Suppressor macrophage treated with lipopolysaccharide for 1 hour (primary cell): ENCODE data around the gene AOC3.
A peak's percentile ranks its signal among the peaks of the same experiment; 100 is the strongest.
"Not testable (repeated sequence)": the region's sequence is repeated elsewhere in the genome, so short reads cannot be mapped to it uniquely, and the experiment has no call there.

Experiments used
- DNase-seq, 3 donors: peaks; one replicate each; pipeline ENCODE4 v3.0.0-alpha.2; 2020 to 2022

AOC3 gene

DNA sequence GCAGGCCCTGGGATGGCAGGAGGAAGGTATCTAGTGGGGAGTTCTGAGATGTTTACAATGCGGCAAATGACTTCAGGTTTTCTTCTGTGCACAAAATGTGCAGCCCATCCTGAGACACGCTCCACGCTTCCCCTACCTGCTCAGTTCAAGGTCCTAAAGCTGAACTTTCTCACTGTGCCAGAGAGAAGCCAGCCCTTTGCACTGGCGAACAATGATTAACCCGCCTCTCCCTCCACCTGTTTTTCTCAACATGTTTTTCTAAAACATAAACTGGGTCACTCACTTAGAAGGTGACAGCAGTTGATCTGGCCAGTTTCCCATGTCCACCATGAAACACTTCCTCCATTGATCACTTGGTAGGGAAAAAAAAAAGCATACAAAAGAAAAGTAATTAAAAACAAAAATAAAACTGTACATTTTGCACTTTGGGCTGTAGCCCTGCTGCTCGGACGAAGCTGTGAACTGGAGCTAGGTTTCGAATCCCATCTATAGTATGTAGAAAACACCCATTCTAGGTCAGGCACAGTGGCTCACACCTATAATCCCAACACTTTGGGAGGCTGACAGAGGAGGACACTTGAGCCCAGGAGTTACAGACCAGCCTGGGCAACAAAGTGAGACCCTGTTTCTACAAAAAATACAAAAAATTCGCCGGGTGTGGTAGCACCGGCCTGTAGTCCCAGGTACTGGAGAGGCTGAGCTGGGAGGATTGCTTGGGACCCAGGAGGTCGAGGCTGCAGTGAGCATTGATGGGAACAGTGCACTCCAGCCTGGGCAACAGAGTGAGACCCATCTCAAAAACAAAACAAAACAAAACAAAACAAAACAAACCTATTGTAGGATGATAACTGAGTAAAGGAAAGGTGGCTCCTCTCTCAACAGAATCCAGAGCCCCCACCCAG lies 43.5 kb downstream of the AOC3 start:
- DNase-seq = no peak

DNA sequence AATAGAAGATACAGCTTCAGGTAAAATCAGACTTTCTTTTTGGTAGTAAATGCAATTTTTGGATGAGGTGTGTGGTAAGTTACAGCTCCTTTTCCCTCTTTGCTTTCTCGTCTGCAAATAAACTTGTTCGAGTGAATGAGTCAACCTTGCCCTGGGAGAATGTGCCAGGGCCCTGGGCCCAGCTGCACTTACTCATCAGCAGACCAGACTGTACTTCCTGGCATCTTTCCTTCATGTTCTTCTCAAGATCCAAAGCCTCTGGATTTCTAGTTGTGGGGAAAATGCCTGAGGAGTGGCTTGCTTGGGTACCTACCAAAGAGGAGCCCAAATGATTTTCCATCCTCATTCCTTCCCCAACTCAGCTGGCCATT lies 44.2 kb downstream of the AOC3 start:
- peak; percentile 65 to 79 (median 73) for DNase-seq

DNA sequence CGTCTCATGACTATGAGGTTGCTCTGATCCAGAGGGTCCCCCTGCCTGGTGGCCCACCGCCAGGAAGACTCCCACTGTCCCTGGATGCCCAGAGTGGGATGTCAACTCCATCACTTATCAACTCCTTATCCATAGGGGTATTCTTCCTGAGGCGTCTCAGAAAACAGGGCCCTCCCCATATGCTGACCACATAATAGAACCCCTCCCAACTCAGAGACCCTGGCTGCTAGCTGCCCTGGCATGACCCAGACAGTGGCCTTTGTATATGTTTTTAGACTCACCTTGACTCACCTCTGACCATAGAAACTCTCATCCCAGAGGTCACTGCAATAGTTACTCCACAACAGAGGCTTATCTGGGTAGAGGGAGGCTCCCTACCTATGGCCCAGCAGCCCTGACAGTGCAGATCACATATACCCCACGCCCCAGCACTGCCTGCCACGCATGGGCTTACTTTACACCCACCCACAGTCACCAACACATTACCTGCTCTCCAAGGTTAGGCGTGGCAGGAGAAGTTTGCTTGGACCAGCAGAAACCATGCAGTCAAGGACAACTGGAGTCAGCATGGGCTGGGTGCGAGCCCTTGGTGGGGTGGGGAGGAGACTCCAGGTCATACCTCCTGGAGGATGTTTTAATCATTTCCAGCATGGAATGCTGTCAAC lies 47.3 kb downstream of the AOC3 start:
- no peak for DNase-seq

DNA sequence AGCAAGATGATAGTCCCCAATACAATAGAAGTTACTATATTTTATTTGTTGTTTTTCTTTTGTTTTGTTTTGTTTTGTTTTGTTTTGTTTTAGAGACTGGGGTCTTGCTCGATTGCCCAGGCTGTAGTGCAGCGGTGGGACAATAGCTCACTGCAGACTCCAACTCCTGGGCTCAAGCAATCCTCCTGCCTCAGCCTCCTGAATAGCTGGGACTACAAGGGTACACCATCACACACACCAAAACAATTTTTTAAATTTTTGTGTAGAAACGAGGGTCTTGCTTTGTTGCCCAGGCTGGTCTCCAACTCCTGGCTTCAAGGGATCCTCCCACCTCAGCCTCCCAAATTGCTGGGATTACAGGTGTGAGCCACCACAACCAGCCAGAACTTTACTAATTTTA lies 49.0 kb downstream of the AOC3 start:
- not testable (repeated sequence) for DNase-seq

DNA sequence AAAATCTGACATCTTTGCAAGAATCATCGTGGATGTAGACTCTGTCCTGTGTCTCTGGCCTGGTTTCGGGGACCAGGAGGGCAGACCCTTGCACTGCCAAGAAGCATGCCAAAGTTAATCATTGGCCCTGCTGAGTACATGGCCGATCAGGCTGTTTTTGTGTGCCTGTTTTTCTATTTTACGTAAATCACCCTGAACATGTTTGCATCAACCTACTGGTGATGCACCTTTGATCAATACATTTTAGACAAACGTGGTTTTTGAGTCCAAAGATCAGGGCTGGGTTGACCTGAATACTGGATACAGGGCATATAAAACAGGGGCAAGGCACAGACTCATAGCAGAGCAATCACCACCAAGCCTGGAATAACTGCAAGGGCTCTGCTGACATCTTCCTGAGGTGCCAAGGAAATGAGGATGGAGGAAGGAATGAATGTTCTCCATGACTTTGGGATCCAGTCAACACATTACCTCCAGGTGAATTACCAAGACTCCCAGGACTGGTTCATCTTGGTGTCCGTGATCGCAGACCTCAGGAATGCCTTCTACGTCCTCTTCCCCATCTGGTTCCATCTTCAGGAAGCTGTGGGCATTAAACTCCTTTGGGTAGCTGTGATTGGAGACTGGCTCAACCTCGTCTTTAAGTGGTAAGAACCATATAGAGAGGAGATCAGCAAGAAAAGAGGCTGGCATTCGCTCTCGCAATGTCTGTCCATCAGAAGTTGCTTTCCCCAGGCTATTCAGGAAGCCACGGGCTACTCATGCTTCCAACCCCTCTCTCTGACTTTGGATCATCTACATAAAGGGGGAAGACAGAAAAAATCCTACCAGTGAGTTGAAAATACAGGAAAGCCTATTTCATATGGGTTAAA lies 49.7 kb downstream of the AOC3 start, which contains the start of gene G6PC1:
TSS of gene G6PC1 (plus strand) at position 340 of the 872 bp plus-strand sequence. CDS start at position 418, 78 bp downstream.
- DNase-seq = peak in 2 of 3 donors; percentile 20 to 21

DNA sequence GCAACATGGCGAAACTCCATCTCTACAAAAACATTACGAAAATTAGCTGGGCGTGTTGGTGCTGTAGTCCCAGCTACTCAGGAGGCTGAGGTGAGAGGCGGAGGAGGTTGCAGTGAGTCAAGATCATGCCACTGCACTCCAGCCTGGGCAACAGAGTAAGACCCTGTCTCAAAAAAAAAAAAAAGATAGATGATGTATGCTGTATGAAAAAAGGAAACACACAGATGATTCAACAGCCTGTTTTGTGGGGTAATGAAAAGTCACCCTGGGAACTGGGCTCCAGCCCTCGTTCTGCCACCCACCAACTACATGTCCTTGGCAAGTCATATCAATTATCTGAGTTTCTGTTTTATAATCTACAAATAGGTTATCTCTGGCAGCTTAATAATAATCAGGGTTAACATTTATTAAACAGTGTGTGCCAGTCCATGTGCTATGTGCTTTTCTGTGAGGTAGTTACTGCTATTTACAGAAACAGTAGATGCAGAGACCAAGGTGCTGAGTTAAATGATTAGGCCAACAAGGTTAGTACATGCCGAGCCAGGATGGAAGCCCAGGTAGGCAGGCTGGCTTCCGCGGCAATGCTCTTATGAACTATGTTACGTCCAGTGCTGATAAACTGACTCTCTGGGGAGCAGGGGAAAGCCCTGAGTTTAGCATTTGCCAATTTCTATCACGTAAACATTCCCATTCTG lies 50.7 kb downstream of the AOC3 start:
- peak; percentile 69 to 78 (median 76) for DNase-seq

DNA sequence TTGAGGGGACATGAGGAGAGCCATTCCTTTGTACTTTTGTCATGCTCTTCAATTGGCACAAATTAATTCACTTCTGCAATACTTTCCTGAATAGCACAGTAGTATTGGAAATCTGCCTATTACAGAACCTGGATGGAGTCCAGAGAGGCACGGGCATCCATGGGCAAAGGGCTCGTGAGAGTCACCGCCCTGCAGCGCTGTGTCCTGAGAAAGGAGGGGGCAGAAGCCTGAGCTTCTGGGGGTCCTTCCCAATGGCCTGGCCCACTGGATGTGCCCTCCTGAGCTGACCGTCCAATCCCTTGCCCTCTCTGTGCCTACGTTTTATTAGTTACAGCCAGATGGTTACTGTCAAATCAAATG lies 53.1 kb downstream of the AOC3 start:
- no peak for DNase-seq

DNA sequence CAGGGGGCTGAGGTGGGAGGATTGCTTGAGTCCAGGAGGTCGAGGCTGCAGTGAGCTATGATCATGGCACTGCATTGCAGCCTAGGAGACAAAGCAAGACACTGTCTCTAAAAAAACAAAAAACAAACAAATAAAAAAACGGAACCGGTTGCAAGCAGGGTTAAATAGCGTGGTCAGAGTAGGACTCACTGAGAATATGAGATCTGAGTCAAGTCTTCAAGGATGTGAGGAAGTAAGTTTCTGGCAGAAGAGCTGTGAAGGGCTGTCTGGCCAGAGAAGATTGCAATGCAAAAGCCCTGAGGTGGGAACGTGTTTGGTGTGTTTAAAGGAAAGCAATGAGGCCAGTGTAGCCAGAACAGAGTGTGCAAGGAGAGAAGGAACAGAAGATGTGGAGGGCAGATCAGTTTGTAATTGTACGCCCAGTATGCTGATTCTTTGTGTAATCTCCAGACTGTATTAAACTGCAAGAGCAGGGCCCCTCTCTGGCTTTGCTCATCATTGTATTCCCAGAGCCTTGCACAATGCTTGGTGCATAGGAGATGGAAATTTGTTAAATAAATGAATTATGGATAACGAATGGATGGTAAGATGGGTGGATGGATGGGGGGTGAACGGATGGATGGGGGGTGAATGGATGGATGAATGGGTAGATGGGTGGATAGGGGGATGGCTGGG lies 55.9 kb downstream of the AOC3 start:
- peak in 2 of 3 donors; percentile 34 to 45 for DNase-seq
